ENCODE results near the gene FNDC10.
"Not testable (repeated sequence)": the region's sequence is repeated elsewhere in the genome, so short reads cannot be mapped to it uniquely, and the experiment has no call there.

The FNDC10 gene

GRCh38 chr1:1599935-1600860 lies at the start of gene FNDC10:
Gene FNDC10 (minus strand): TSS chr1:1600135. CDS start chr1:1600015, 120 bp downstream.
- peak within 1 kb of the TSS; percentile 55 for H3K4me3 ChIP-seq (ENCODE audit: low read depth, low read length)
- H3K9ac ChIP-seq, result no peak within 1 kb of the TSS

GRCh38 chr1:1648265-1648664 lies 48.3 kb upstream of the FNDC10 start:
- H3K79me2 ChIP-seq; H3K36me3 ChIP-seq (ENCODE audit: control insufficient read depth, insufficient read depth, low read length); H3K27me3 ChIP-seq (ENCODE audit: control insufficient read depth, insufficient read depth, low read length); H3K9me3 ChIP-seq (ENCODE audit: control insufficient read depth, low read length); H3K4me1 ChIP-seq; H3K9ac ChIP-seq; H3K4me2 ChIP-seq (ENCODE audit: low read length); H3K27ac ChIP-seq; H2AFZ ChIP-seq; H3K4me3 ChIP-seq (ENCODE audit: low read depth, low read length): not testable (repeated sequence)

More at GRCh38 chr1:1599935-1600860, at the start of gene FNDC10:
- H3K36me3 ChIP-seq (ENCODE audit: control insufficient read depth, insufficient read depth, low read length), result no peaks in the 10 kb centered on the region
- H2AFZ ChIP-seq, result peak within 1 kb of the TSS; percentile 33
- H3K79me2 ChIP-seq, result no peaks in the 10 kb centered on the region
- TF ChIP-seq CTCF (IDR thresholded peaks at IDR 0.05), result no peak
- no peak within 1 kb of the TSS for H3K27ac ChIP-seq
- peak within 1 kb of the TSS; percentile 84 for H3K4me2 ChIP-seq (ENCODE audit: low read length)
- H3K4me1 ChIP-seq, result no peaks in the 10 kb centered on the region
- no peaks in the 10 kb centered on the region for H3K9me3 ChIP-seq (ENCODE audit: control insufficient read depth, low read length)
- H3K27me3 ChIP-seq (ENCODE audit: control insufficient read depth, insufficient read depth, low read length), result no peaks in the 10 kb centered on the region

DNA sequence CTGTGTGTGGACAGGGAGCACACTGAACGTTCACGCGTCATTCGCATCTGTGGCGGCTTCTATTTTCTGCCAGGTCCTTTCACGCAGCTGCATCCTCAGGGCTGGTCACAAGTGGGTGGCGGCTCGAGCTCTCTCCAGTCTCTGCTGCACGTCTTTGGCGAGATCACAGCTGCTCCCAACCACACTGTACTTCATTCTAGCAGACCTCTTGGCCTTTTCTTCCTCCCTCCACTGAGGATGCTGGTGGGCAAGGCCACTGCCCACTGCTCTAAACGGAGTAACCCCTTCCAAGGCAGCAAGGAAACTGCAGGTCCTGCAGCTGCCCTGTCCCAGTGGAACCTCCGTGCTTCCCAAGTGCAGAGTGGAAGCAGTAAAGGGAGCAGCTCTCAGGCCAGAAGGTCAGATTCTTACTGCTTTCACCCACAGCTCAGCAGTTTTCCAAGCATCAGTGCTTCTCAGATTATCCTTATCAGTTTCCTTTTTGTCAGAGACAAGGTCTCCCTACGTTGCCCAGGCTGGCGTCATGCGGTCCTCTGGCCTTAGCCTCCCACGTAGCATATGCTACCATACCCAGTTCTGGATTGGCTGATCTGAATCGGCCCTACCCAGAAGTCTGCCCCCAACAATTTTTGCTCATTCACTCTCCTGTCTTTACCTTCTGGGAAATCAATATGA lies 47.8 kb upstream of the FNDC10 start:
- not testable (repeated sequence) for H3K79me2 ChIP-seq; H3K9ac ChIP-seq; H3K36me3 ChIP-seq (ENCODE audit: control insufficient read depth, insufficient read depth, low read length); H3K9me3 ChIP-seq (ENCODE audit: control insufficient read depth, low read length); H3K4me1 ChIP-seq; H3K27ac ChIP-seq; H3K4me3 ChIP-seq (ENCODE audit: low read depth, low read length); H3K4me2 ChIP-seq (ENCODE audit: low read length); H3K27me3 ChIP-seq (ENCODE audit: control insufficient read depth, insufficient read depth, low read length); H2AFZ ChIP-seq

- H3K79me2 ChIP-seq; H3K9me3 ChIP-seq (ENCODE audit: control insufficient read depth, low read length); H2AFZ ChIP-seq; H3K4me2 ChIP-seq (ENCODE audit: low read length); H3K4me1 ChIP-seq; H3K9ac ChIP-seq; H3K36me3 ChIP-seq (ENCODE audit: control insufficient read depth, insufficient read depth, low read length); H3K4me3 ChIP-seq (ENCODE audit: low read depth, low read length); H3K27me3 ChIP-seq (ENCODE audit: control insufficient read depth, insufficient read depth, low read length); H3K27ac ChIP-seq: not testable (repeated sequence)
These were observed 46.4 kb upstream of the FNDC10 start for GRCh38 chr1:1646326-1646725.

DNA sequence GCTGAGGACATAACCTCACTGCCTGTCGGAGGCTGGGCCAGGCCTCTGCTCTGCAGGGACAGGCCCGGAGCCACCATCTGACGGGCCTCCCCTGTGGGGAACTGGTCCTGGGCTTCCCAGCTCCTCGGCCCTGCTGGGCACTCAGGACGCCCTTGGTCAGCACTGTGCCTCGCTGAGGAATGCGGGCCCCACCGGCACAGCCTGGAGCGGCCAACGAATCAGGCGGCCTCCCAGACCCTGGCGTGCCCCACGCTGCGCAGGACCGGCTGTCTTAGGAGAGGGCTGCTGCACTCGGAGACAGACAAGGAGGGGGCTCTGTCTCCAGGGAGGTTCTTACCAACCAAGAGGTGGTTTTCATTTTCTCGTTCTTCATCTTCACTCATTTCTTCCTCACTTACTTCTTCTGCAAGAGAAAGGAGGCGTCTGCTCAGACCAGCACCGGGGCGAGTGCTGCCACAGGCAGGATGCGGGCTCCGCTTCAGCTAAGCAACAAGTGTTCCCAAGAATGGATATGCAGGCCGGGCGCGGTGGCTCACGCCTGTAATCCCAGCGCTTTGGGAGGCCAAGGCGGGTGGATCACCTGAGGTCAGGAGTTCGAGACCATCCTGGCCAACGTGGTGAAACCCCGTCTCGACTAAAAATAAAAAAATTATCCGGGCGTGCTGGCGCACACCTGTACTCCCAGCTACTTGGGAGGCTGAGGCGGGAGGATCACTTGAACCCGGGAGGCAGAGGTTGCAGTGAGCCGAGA lies 41.0 kb upstream of the FNDC10 start:
- not testable (repeated sequence) for H3K4me1 ChIP-seq; H3K4me2 ChIP-seq (ENCODE audit: low read length); H3K27ac ChIP-seq; H3K36me3 ChIP-seq (ENCODE audit: control insufficient read depth, insufficient read depth, low read length); H3K9ac ChIP-seq; H2AFZ ChIP-seq; H3K9me3 ChIP-seq (ENCODE audit: control insufficient read depth, low read length); H3K4me3 ChIP-seq (ENCODE audit: low read depth, low read length); H3K79me2 ChIP-seq; H3K27me3 ChIP-seq (ENCODE audit: control insufficient read depth, insufficient read depth, low read length)

- not testable (repeated sequence) for H3K9me3 ChIP-seq (ENCODE audit: control insufficient read depth, low read length); H2AFZ ChIP-seq; H3K27ac ChIP-seq; H3K4me3 ChIP-seq (ENCODE audit: low read depth, low read length); H3K36me3 ChIP-seq (ENCODE audit: control insufficient read depth, insufficient read depth, low read length); H3K27me3 ChIP-seq (ENCODE audit: control insufficient read depth, insufficient read depth, low read length); H3K79me2 ChIP-seq; H3K4me2 ChIP-seq (ENCODE audit: low read length); H3K9ac ChIP-seq; H3K4me1 ChIP-seq
These were observed 40.1 kb upstream of the FNDC10 start for GRCh38 chr1:1640081-1640480.

DNA sequence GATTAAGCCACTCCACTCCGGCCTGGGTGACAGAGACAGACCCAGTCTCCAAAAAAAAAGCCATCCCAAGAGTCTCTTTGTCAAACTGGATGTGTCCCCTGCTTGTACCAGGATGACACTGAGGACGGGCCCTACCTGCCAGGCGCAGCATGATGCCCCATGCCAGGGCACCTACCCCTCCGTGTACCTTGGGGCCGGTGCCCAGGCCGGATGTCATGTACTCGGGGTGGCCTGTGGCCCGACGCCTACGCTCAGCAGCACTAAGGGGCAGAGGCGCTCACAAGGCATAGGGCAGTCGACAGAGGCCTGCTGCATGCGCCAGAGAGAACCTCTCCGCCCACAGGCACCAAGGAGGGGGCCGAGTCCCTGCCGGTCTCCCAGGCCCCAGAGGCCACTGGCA lies 39.4 kb upstream of the FNDC10 start:
- H3K4me1 ChIP-seq; H3K9me3 ChIP-seq (ENCODE audit: control insufficient read depth, low read length); H3K27me3 ChIP-seq (ENCODE audit: control insufficient read depth, insufficient read depth, low read length); H3K9ac ChIP-seq; H3K79me2 ChIP-seq; H3K36me3 ChIP-seq (ENCODE audit: control insufficient read depth, insufficient read depth, low read length); H3K4me2 ChIP-seq (ENCODE audit: low read length); H3K4me3 ChIP-seq (ENCODE audit: low read depth, low read length); H2AFZ ChIP-seq; H3K27ac ChIP-seq: not testable (repeated sequence)

GRCh38 chr1:1638528-1638927 lies 38.6 kb upstream of the FNDC10 start:
- not testable (repeated sequence) for H3K79me2 ChIP-seq; H3K4me3 ChIP-seq (ENCODE audit: low read depth, low read length); H3K27ac ChIP-seq; H3K27me3 ChIP-seq (ENCODE audit: control insufficient read depth, insufficient read depth, low read length); H3K36me3 ChIP-seq (ENCODE audit: control insufficient read depth, insufficient read depth, low read length); H3K4me1 ChIP-seq; H3K4me2 ChIP-seq (ENCODE audit: low read length); H3K9me3 ChIP-seq (ENCODE audit: control insufficient read depth, low read length); H2AFZ ChIP-seq; H3K9ac ChIP-seq

- not testable (repeated sequence) for H3K36me3 ChIP-seq (ENCODE audit: control insufficient read depth, insufficient read depth, low read length); H3K9ac ChIP-seq; H3K79me2 ChIP-seq; H3K27me3 ChIP-seq (ENCODE audit: control insufficient read depth, insufficient read depth, low read length); H3K4me2 ChIP-seq (ENCODE audit: low read length); H2AFZ ChIP-seq; H3K27ac ChIP-seq; H3K4me3 ChIP-seq (ENCODE audit: low read depth, low read length); H3K9me3 ChIP-seq (ENCODE audit: control insufficient read depth, low read length); H3K4me1 ChIP-seq
These were observed 37.5 kb upstream of the FNDC10 start for GRCh38 chr1:1637479-1637875.

Data from parathyroid adenoma (tissue), 2 donors.